Measurements from ENCODE around the gene GSC2.
A peak's percentile ranks its signal among the peaks of the same experiment; 100 is the strongest.

The GSC2 gene, protein sequence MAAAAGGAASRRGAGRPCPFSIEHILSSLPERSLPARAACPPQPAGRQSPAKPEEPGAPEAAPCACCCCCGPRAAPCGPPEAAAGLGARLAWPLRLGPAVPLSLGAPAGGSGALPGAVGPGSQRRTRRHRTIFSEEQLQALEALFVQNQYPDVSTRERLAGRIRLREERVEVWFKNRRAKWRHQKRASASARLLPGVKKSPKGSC

DNA sequence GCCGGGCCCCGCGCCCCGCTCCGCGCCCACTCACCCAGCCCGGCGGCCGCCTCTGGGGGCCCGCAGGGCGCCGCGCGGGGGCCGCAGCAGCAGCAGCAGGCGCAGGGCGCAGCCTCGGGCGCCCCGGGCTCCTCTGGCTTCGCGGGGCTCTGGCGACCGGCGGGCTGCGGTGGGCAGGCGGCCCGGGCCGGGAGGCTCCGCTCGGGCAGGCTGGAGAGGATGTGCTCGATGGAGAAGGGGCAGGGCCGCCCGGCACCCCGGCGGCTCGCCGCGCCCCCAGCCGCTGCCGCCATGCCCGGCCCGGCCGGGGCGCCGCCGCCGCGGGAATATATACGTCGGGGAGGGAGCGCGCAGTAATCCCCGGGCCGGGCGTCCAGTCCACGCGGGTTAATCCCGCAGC is at the start of gene GSC2:
Gene GSC2, minus strand, starts transcription at position 302 of the 400 bp plus-strand sequence. Its CDS starts 9 bp downstream, at position 293.
- DNase-seq (ENCODE audit: low read depth): no peak

GRCh38 chr22:19199479-19199878 is 49.4 kb upstream of the GSC2 start:
- no peak for DNase-seq (ENCODE audit: low read depth)

- DNase-seq (ENCODE audit: low read depth): no peak
Observed at GRCh38 chr22:19197997-19198865, 48.1 kb upstream of the GSC2 start.

- no peak for DNase-seq (ENCODE audit: low read depth)
Observed at GRCh38 chr22:19196841-19197612, 46.9 kb upstream of the GSC2 start.

DNA sequence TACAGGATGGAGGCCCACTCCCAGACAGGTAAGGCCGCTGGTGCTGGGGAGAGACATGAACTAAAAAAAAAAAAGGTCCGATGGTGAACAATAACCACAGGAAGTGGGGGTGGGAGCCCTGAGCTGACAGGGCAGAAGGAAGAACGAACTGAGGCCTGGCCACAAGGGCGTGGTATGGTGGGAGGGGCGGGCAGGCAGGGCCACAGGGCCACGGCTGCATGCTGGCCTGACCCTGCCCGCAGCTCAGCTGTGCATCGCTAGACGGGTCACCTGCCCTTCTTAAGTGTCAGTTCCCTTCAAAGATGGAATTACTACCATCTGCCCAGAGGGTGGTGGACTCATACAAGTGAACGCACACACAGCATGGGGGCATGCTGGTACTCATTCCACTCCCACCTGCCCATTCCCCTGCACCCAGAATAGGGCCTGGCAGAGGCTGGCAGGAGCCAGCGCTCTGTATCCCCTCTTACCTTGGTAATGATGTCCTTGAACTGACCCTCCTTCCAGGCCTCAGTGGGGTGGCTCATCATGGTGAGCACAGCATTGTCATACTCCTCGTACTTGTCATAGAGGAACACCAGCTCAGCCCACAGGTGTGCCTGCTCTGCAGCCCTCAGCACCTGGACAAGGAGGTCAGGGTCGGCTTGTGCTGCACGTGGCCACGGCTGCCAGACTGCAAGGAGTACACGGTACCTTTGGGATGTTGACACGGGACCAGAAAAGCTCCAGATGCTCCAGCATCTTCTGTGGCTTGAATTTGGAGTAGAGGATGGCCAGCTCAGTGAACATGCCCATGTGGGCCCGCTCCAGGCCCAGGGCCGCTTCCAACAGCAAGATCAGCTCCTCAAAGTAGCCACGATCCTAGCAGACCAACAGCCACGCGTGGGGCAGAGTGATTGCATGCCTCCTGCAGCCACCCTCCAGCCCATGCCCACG is 46.0 kb upstream of the GSC2 start:
- no peak for DNase-seq (ENCODE audit: low read depth)

GRCh38 chr22:19194766-19195536 is 44.9 kb upstream of the GSC2 start:
- DNase-seq (ENCODE audit: low read depth): no peak

DNA sequence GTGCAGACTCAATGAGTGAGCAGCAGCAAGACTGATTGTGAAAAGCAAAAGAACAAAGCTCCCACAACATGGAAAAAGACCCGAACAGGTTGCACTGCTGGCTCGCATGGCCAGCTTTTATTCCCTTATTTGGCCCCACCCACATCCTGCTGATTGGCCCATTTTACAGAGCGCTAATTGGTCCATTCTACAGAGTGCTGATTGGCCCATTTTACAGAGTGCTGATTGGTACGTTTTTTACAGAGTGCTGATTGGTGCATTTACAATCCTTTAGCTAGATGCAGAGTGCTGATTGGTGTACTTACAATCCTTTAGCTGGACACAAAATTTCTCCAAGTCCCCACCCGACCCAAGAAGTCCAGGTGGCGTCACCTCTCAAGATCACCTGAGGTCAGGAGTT is 43.8 kb upstream of the GSC2 start:
- no peak for DNase-seq (ENCODE audit: low read depth)

GRCh38 chr22:19187716-19188563 is 37.8 kb upstream of the GSC2 start:
- DNase-seq (ENCODE audit: low read depth): no peak

DNA sequence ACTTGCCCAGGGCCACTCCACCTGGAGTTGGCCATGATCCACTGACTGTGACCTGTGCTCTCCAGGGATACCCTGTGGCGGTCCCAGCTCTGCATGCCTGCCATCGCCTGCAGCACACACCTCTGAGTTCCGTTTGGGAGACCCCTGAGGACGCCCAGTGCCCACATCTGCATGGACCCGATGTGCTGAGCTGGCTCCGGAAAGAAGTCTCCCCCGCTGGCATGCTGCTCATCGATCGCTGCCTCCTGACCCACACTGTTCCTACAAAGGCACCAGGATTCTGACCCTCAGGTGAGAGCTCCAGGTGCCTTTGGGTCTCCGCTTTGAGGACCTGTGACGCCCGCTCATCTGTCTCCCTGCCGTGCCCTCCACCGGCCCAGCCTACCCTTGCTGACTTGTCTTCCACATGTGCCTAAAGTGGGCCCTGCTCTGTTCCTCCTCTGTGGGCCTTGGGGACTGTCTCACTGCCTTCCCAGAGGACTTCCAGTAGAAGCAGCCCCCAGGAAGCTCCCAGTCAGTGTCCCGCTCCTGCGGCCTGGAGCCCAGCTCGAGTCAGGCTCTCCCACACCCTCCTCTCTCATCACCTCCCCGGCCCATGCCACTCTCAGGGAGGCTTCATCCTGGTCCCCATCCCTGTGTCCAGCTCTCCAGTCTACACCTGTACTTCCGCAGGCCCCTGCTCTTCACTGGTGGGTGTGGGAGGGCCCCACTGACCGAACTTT is 34.3 kb upstream of the GSC2 start:
- no peak for DNase-seq (ENCODE audit: low read depth)

DNA sequence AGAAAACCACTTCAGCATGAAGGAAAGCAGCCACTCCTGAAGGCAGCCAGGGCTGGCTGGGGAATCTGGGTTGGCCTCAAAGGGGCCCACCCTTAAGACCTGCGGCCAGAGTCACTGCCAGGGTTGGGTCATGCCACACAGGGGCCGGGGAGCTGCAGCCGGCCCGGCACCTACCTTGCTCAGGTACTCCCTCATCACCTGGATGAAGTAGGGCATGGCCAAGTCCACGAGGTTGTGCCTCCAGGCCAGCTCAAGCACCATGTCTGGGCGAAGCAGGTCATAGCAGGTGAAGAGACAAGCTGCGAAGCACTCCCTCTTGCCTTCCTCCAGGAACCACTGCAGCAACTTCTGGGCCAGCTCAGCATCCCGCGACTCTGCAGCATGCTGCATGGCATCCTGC is 33.1 kb upstream of the GSC2 start:
- DNase-seq (ENCODE audit: low read depth): no peak

GRCh38 chr22:19182472-19183157 is 32.5 kb upstream of the GSC2 start:
- DNase-seq (ENCODE audit: low read depth): no peak

GRCh38 chr22:19181786-19182471 is 31.8 kb upstream of the GSC2 start:
- DNase-seq (ENCODE audit: low read depth): no peak

DNA sequence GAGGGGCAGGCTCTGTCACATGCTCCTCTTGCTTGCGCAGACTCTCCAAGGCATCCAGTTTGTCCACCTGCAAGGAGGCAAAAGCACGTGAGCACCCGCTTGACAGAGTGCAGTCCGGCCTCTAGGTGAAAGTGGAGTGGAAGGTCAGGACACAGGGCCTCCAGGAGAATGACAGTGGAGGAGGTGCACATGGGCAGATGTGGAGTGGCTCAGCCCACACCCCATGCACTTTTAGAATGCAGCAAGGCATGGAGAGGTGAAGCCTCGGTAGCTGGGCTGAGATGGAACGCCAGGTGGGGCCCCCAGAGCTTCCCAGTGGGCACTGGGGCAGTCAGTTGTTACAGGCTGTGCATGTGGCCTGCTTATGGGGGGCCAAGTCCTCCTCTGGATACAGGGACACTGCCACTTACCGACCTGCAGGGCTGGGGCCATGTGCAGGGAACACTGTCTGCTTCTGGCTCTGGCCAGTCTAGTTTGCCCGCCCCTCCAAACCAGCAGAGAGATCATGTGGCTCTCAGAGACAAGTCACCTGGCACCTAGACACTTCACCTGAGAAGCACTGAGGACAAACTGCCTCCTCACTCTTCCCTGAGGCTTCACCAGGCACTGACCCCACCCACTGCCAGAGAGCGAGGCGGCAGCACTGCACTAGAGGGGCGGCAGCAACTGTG is 30.8 kb upstream of the GSC2 start:
- DNase-seq (ENCODE audit: low read depth): no peak

- DNase-seq (ENCODE audit: low read depth): no peak
Observed at GRCh38 chr22:19180234-19180633, 30.1 kb upstream of the GSC2 start.

- peak; percentile 60 for DNase-seq (ENCODE audit: low read depth)
Observed at GRCh38 chr22:19179497-19180048, 29.5 kb upstream of the GSC2 start.

- DNase-seq (ENCODE audit: low read depth): no peak
Observed at GRCh38 chr22:19178657-19179496, 28.8 kb upstream of the GSC2 start, which contains the start of gene SLC25A1. Gene SLC25A1, minus strand, starts transcription at chr22:19178736. Its CDS starts 63 bp downstream, at chr22:19178673.

Data from non-pigmented ciliary epithelial cell (primary cell).